Keratinocyte (primary cell): ENCODE data around the gene TIMM10B. TPM values are rescaled to one million over a fixed set of nuclear protein-coding genes. Genes with fewer than 3 reads are reported as not detected.

Experiments
- DNase-seq: peaks from one replicate; pipeline ENCODE4 v3.0.0-alpha.2; 2011; ENCODE audit warnings: low read depth, missing footprints, low spot score
- FAIRE-seq: peaks from 2 replicates; lab custom pipeline; 2011; peaks lifted over from hg19 to GRCh38; lab: Jason Lieb, UNC
- H2AFZ ChIP-seq: 2 replicates; pipeline ENCODE4 v1.6.0; 2012; ENCODE audit warnings: low read length, control low read depth, inconsistent platforms; ENCODE audit not compliant: control insufficient read depth
- H3K27ac ChIP-seq: 2 replicates; pipeline ENCODE4 v1.5.1; 2011; ENCODE audit warnings: low read length; ENCODE audit not compliant: control insufficient read depth, insufficient read depth
- H3K27me3 ChIP-seq: 3 replicates; pipeline ENCODE4 v1.6.0; 2011; ENCODE audit warnings: low read length; ENCODE audit not compliant: control insufficient read depth, insufficient read depth; ENCODE audit errors: extremely low read depth
- H3K36me3 ChIP-seq, 2 experiments: 2 replicates in 1 of 2; 3 replicates in 1 of 2; pipeline ENCODE4 v1.5.1; 2011; ENCODE audit warnings: low read length in 2 of 2, mild to moderate bottlenecking in 1 of 2; ENCODE audit not compliant: control insufficient read depth in 2 of 2, insufficient read depth in 2 of 2; ENCODE audit errors: extremely low read depth in 1 of 2
- H3K4me1 ChIP-seq: 3 replicates; pipeline ENCODE4 v1.5.1; 2011; ENCODE audit warnings: low read length; ENCODE audit not compliant: control insufficient read depth, insufficient read depth; ENCODE audit errors: extremely low read depth
- H3K4me2 ChIP-seq: 3 replicates; pipeline ENCODE4 v1.6.0; 2011; ENCODE audit warnings: low read depth, low read length; ENCODE audit not compliant: control insufficient read depth, insufficient read depth; ENCODE audit errors: extremely low read depth
- H3K4me3 ChIP-seq, 3 experiments: fragments of 200-600 bp in 1 of 3; sonication (generic) in 1 of 3; 2 replicates in 2 of 3; 3 replicates in 1 of 3; pipeline ENCODE4 v1.5.1; 2011 to 2016; ENCODE audit warnings: low read length in 3 of 3, mild to moderate bottlenecking in 3 of 3, control low read depth in 2 of 3, inconsistent platforms in 1 of 3, low read depth in 1 of 3, mixed read lengths in 1 of 3, mixed run types in 1 of 3, moderate library complexity in 1 of 3; ENCODE audit not compliant: control insufficient read depth in 2 of 3, insufficient read depth in 2 of 3; ENCODE audit errors: extremely low read depth in 1 of 3
- H3K79me2 ChIP-seq: 2 replicates; pipeline ENCODE4 v1.6.0; 2012; ENCODE audit warnings: low read length; ENCODE audit not compliant: control insufficient read depth, insufficient read depth
- H3K9ac ChIP-seq: 3 replicates; pipeline ENCODE4 v1.6.0; 2011; ENCODE audit warnings: low read length; ENCODE audit not compliant: control insufficient read depth, insufficient read depth; ENCODE audit errors: extremely low read depth
- H3K9me1 ChIP-seq: 3 replicates; pipeline ENCODE4 v1.6.0; 2011; ENCODE audit warnings: low read length; ENCODE audit not compliant: control insufficient read depth, insufficient read depth; ENCODE audit errors: extremely low read depth
- H3K9me3 ChIP-seq: 2 replicates; pipeline ENCODE4 v1.5.1; 2012; ENCODE audit warnings: low read depth, low read length; ENCODE audit not compliant: control insufficient read depth
- H4K20me1 ChIP-seq: 3 replicates; pipeline ENCODE4 v1.6.0; 2011; ENCODE audit warnings: low read length; ENCODE audit not compliant: control insufficient read depth, insufficient read depth; ENCODE audit errors: extremely low read depth
- EZH2 ChIP-seq: IDR thresholded peaks from one replicate; pipeline ENCODE4 v1.6.1; 2012; ENCODE audit warnings: inconsistent platforms, mild to moderate bottlenecking, low read length, moderate library complexity
- dilution Hi-C: fragments of 300-500 bp; cut with MboI; formaldehyde crosslinking; loops from one replicate; pipeline ENCODE4 v1.7.0; 2020; ENCODE audit warnings: low sequenced_read_pairs; ENCODE audit not compliant: extremely low pct_ligation_motif_present
- polyA plus RNA-seq, 5 experiments: library from polyadenylated mRNA; depleted of rRNA in 3 of 5; stranded (reverse) in 3 of 5; stranded (forward) in 1 of 5; unstranded in 1 of 5; fragments of >200 nt; gene quantifications; 1 replicate in 1 of 5; 2 replicates in 3 of 5; 3 replicates in 1 of 5; pipeline versions ENCODE4 v1.2.1 to v1.2.3, GENCODE V29; 2011 to 2012; ENCODE audit warnings: missing spikeins in 2 of 5, low read depth in 1 of 5, low replicate concordance in 1 of 5
- TF ChIP-seq, protein P1 (sequence below), 3 experiments: IDR thresholded peaks in 1 of 3; conservative IDR thresholded peaks in 1 of 3; optimal IDR thresholded peaks in 1 of 3; 2 replicates in 2 of 3; 3 replicates in 1 of 3; pipeline versions ENCODE3 to v1.5.1; 2011; ENCODE audit warnings: low read length in 3 of 3, mild to moderate bottlenecking in 3 of 3, moderate library complexity in 2 of 3, control low read depth in 1 of 3, inconsistent platforms in 1 of 3; ENCODE audit not compliant: insufficient read depth in 2 of 3; ENCODE audit errors: extremely low read depth in 1 of 3

The TIMM10B gene
- polyA plus RNA-seq, 1 donor (not counting 4 experiments of a cell fraction or from before 2014, with no cell fraction given), result 34.1 TPM

DNA sequence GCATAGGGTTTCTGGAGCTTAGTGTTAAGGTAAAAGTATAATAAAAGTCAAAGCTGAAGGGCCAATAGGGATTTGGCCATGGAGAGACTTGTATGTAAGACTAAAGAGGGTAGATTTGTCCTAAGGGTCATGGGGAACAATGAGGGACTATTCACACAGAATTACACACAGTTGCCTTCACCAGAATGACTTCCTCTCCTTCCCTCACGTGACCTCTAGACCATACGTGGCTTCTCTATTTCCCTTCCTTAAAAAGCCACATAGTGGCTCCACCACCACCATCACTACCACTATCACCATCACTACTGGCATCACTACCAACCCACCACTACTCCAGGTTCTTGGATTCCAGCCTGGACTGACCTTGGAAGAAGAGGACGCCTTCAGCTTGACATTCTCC, 43.3 kb upstream of the TIMM10B start:
- DNase-seq (no peak), FAIRE-seq (no peak)
- H3K27me3 ChIP-seq, result no peaks in the 10 kb centered on the region
- H3K4me1 ChIP-seq, result no peaks in the 10 kb centered on the region
- no peak overlapping the region for H3K4me2 ChIP-seq
- dilution Hi-C loops, result no loop called here
- no peak overlapping the region for H3K9ac ChIP-seq
- no peaks in the 10 kb centered on the region for H3K36me3 ChIP-seq
- H2AFZ ChIP-seq, result no peak overlapping the region
- no peaks in the 10 kb centered on the region for H3K9me3 ChIP-seq
- H4K20me1 ChIP-seq, result no peaks in the 10 kb centered on the region
- no peaks in the 10 kb centered on the region for H3K9me1 ChIP-seq
- no peak overlapping the region for H3K27ac ChIP-seq
- TF ChIP-seq EZH2, result no peak
- TF ChIP-seq, protein P1, sequence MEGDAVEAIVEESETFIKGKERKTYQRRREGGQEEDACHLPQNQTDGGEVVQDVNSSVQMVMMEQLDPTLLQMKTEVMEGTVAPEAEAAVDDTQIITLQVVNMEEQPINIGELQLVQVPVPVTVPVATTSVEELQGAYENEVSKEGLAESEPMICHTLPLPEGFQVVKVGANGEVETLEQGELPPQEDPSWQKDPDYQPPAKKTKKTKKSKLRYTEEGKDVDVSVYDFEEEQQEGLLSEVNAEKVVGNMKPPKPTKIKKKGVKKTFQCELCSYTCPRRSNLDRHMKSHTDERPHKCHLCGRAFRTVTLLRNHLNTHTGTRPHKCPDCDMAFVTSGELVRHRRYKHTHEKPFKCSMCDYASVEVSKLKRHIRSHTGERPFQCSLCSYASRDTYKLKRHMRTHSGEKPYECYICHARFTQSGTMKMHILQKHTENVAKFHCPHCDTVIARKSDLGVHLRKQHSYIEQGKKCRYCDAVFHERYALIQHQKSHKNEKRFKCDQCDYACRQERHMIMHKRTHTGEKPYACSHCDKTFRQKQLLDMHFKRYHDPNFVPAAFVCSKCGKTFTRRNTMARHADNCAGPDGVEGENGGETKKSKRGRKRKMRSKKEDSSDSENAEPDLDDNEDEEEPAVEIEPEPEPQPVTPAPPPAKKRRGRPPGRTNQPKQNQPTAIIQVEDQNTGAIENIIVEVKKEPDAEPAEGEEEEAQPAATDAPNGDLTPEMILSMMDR (optimal IDR thresholded peaks at IDR 0.05 in 1 of 3, IDR thresholded peaks at IDR 0.05 in 1 of 3, conservative IDR thresholded peaks at IDR 0.05 in 1 of 3; ENCODE audit: extremely low read depth in 1 of 3, insufficient read depth in 2 of 3, low read length in 3 of 3), result no peak
- H3K79me2 ChIP-seq, result no peaks in the 10 kb centered on the region
- no peak overlapping the region for H3K4me3 ChIP-seq

DNA sequence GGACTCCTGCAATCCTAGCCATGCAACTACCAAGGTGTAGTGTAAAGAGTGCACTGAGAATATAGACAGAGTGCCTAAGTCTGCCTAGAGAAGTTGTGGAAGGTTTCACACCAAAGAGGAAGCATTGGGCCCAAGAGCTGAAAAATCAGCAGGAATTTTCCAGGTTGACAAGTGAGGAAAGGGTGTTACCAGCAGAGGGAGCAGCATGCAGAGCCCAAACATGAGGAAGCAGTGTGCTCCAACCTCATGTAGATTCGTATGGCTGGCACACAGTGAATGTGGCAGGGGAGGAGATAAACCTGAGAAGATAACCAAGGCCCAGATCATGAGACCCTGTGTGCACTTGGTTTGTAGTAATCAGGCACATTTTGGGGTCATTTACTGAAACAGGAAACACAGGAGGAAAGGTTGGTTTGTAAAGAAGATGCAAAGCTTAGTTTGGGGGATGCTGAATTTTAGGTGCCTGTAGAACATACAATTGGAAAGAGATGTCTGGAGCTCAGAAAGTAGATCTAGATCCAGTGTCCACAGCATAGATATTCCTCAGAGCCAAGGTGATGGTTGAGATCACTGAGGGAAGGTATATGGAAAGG, 42.2 kb upstream of the TIMM10B start:
- H3K9me1 ChIP-seq, result no peaks in the 10 kb centered on the region
- no peak overlapping the region for H2AFZ ChIP-seq
- no peak overlapping the region for H3K9ac ChIP-seq
- H3K4me3 ChIP-seq, result no peak overlapping the region
- no peak overlapping the region for H3K4me2 ChIP-seq
- no peak overlapping the region for H3K27ac ChIP-seq
- no peak for TF ChIP-seq EZH2
- TF ChIP-seq, protein P1 (optimal IDR thresholded peaks at IDR 0.05 in 1 of 3, IDR thresholded peaks at IDR 0.05 in 1 of 3, conservative IDR thresholded peaks at IDR 0.05 in 1 of 3; ENCODE audit: extremely low read depth in 1 of 3, insufficient read depth in 2 of 3, low read length in 3 of 3), result peak; percentile 83 to 89 (median 85)
- peak; percentile 86 for FAIRE-seq
- dilution Hi-C loops, result no loop called here
- no peaks in the 10 kb centered on the region for H3K79me2 ChIP-seq
- H3K9me3 ChIP-seq, result no peaks in the 10 kb centered on the region
- no peaks in the 10 kb centered on the region for H3K27me3 ChIP-seq
- no peaks in the 10 kb centered on the region for H3K4me1 ChIP-seq
- DNase-seq, result no peak
- H4K20me1 ChIP-seq, result no peaks in the 10 kb centered on the region
- no peaks in the 10 kb centered on the region for H3K36me3 ChIP-seq
